ENCODE data around the gene DOCK4. TPM values are rescaled to one million over a fixed set of nuclear protein-coding genes. Genes with fewer than 3 reads are reported as not detected.

DOCK4 gene
- total RNA-seq, 1 donor, result 31.8 TPM

DNA sequence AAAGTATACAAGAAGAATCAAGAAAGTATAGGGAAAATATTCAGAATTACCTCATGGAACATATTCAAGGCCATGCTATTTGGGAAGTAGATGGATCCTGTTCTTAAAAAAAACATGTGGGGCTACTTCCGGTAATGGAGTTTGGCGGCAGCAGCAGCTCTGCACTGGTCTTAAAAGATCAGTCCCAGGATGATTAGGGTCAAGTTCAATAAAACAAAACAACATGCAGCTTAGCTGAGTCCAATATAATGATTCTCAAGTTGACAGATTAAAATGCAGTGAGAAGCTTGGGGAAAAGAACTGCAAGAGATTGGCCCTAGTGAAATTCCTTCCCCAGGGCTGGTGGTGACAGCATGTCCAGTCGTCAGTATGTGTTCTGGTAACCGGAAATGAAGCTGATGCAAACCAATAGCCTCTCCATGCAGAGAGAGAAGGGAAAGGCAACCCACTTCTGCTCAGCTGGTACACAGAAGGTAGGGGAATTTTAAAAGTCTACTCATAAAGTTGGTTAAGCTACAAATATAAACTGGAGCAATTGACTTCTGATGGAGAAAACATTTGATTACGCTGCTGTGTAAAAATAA lies 338.8 kb downstream of the DOCK4 start:
- no peaks in the 10 kb centered on the region for H3K4me1 ChIP-seq (ENCODE audit: insufficient read depth, low read length)
- DNase-seq (ENCODE audit: insufficient read length, low spot score, missing footprints), result no peak
- TF ChIP-seq, protein P1, sequence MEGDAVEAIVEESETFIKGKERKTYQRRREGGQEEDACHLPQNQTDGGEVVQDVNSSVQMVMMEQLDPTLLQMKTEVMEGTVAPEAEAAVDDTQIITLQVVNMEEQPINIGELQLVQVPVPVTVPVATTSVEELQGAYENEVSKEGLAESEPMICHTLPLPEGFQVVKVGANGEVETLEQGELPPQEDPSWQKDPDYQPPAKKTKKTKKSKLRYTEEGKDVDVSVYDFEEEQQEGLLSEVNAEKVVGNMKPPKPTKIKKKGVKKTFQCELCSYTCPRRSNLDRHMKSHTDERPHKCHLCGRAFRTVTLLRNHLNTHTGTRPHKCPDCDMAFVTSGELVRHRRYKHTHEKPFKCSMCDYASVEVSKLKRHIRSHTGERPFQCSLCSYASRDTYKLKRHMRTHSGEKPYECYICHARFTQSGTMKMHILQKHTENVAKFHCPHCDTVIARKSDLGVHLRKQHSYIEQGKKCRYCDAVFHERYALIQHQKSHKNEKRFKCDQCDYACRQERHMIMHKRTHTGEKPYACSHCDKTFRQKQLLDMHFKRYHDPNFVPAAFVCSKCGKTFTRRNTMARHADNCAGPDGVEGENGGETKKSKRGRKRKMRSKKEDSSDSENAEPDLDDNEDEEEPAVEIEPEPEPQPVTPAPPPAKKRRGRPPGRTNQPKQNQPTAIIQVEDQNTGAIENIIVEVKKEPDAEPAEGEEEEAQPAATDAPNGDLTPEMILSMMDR (IDR thresholded peaks at IDR 0.05; ENCODE audit: extremely low read depth, low read depth, low read length), result no peak

DNA sequence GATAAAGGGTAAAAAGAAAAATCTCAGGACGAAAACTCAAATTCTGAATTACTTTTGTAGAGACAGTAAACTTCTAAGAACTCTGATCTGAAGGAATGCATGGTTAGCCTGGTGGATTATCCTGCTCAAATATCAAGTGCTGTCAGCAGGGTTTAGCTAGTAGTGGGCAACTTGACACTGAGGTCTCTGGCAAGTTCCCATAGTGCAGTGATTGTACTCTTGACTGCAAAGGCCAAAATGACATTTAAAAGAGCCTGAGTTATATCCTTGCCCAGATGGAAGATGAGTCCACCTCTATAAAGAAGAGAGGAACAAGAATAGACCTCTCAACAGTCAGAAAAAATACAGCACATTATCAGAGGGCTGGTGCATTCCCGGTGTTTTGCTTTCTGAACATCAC lies 339.4 kb downstream of the DOCK4 start:
- Histone ChIP-seq H3K4me1 (ENCODE audit: insufficient read depth, low read length) (no peaks in the 10 kb centered on the region), H3K27ac (ENCODE audit: low read depth, low read length) (no peak overlapping the region), H3K36me3 (ENCODE audit: insufficient read depth, low read length) (no peaks in the 10 kb centered on the region), H3K4me3 (ENCODE audit: insufficient read depth, low read length) (no peak overlapping the region), H3K27me3 (ENCODE audit: insufficient read depth, low read length) (no peaks in the 10 kb centered on the region), H2AFZ (ENCODE audit: low read length) (no peak overlapping the region), H3K79me2 (ENCODE audit: insufficient read depth, low read length) (no peaks in the 10 kb centered on the region), H3K9me3 (ENCODE audit: low read depth, low read length) (no peaks in the 10 kb centered on the region), H4K20me1 (ENCODE audit: insufficient read depth, low read length) (no peaks in the 10 kb centered on the region), H3K4me2 (ENCODE audit: insufficient read depth, low read length) (no peak overlapping the region)
- DNase-seq (ENCODE audit: insufficient read length, low spot score, missing footprints), result no peak
- TF ChIP-seq, protein P1 (IDR thresholded peaks at IDR 0.05; ENCODE audit: extremely low read depth, low read depth, low read length), result no peak

More for the DNA sequence above, 338.8 kb downstream of the DOCK4 start:
- Histone ChIP-seq H3K79me2 (ENCODE audit: insufficient read depth, low read length) (no peaks in the 10 kb centered on the region), H3K4me2 (ENCODE audit: insufficient read depth, low read length) (no peak overlapping the region), H3K27me3 (ENCODE audit: insufficient read depth, low read length) (no peaks in the 10 kb centered on the region), H3K36me3 (ENCODE audit: insufficient read depth, low read length) (no peaks in the 10 kb centered on the region), H2AFZ (ENCODE audit: low read length) (no peak overlapping the region), H3K9me3 (ENCODE audit: low read depth, low read length) (no peaks in the 10 kb centered on the region), H3K4me3 (ENCODE audit: insufficient read depth, low read length) (no peak overlapping the region), H4K20me1 (ENCODE audit: insufficient read depth, low read length) (no peaks in the 10 kb centered on the region), H3K27ac (ENCODE audit: low read depth, low read length) (no peak overlapping the region)

DNA sequence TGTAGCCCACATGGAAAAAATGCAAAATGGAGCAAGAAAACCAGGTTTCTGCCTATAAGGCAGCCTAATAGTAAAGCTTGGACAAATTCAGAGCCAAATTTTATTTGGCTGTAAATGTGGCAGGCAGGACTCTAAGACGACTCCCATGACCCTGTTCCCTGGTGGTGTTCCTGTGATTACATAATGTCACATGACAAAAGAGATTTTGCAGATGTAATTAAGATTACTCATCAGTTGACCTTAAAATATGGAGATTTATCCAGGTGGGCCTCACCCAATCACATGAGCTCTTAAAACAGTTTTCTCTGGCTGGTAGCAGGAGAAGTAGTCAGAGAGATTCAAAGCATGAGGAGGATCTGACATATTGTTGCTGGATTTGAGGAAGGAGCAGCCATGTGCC lies 340.8 kb downstream of the DOCK4 start:
- Histone ChIP-seq H3K4me3 (ENCODE audit: insufficient read depth, low read length) (no peak overlapping the region), H2AFZ (ENCODE audit: low read length) (no peak overlapping the region), H3K36me3 (ENCODE audit: insufficient read depth, low read length) (no peaks in the 10 kb centered on the region), H3K79me2 (ENCODE audit: insufficient read depth, low read length) (no peaks in the 10 kb centered on the region), H3K9me3 (ENCODE audit: low read depth, low read length) (no peaks in the 10 kb centered on the region), H3K4me1 (ENCODE audit: insufficient read depth, low read length) (no peaks in the 10 kb centered on the region), H4K20me1 (ENCODE audit: insufficient read depth, low read length) (no peaks in the 10 kb centered on the region), H3K4me2 (ENCODE audit: insufficient read depth, low read length) (no peak overlapping the region), H3K27ac (ENCODE audit: low read depth, low read length) (no peak overlapping the region), H3K27me3 (ENCODE audit: insufficient read depth, low read length) (no peaks in the 10 kb centered on the region)
- TF ChIP-seq, protein P1 (IDR thresholded peaks at IDR 0.05; ENCODE audit: extremely low read depth, low read depth, low read length), result no peak
- no peak for DNase-seq (ENCODE audit: insufficient read length, low spot score, missing footprints)

DNA sequence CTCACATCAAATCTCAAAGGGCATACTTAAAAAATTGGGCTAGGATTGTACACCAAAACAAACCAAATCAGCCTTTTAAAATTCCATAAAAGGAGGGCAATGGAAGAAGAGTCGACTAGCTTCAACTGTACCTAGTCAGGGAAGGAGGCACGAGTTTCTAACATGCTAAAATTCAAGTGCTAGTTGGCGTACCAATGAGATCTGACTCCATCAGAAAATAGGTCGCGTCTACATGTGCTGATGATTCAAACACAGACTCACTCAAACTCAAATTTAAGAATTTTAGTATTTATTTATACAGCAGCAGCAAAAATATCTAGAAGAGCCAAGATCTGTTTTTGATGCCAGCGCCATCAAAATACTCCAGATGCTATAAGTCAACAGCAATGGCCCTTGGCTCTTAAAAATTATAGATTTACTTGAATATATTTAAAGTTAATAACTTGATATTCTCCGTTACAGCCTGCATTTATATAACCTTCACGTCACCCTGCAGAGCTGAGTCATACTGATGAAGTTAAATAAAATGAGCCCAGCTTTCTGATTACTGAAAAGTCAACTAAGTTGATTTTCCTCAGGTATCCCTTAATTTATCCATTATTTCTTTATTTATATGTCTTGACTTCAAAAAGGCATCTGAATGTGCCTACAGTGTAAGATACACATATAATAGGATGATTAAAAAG lies 341.8 kb downstream of the DOCK4 start:
- H3K4me1 ChIP-seq (ENCODE audit: insufficient read depth, low read length), result no peaks in the 10 kb centered on the region
- H3K36me3 ChIP-seq (ENCODE audit: insufficient read depth, low read length), result no peaks in the 10 kb centered on the region
- TF ChIP-seq, protein P1 (IDR thresholded peaks at IDR 0.05; ENCODE audit: extremely low read depth, low read depth, low read length), result no peak
- H4K20me1 ChIP-seq (ENCODE audit: insufficient read depth, low read length), result no peaks in the 10 kb centered on the region
- no peak for DNase-seq (ENCODE audit: insufficient read length, low spot score, missing footprints)
- H2AFZ ChIP-seq (ENCODE audit: low read length), result no peak overlapping the region
- no peaks in the 10 kb centered on the region for H3K9me3 ChIP-seq (ENCODE audit: low read depth, low read length)
- H3K27ac ChIP-seq (ENCODE audit: low read depth, low read length), result no peak overlapping the region
- no peak overlapping the region for H3K4me3 ChIP-seq (ENCODE audit: insufficient read depth, low read length)
- H3K27me3 ChIP-seq (ENCODE audit: insufficient read depth, low read length), result no peaks in the 10 kb centered on the region
- H3K4me2 ChIP-seq (ENCODE audit: insufficient read depth, low read length), result no peak overlapping the region
- no peaks in the 10 kb centered on the region for H3K79me2 ChIP-seq (ENCODE audit: insufficient read depth, low read length)
